Measurements from ENCODE around the gene THAP8.

- TF ChIP-seq, protein P1, sequence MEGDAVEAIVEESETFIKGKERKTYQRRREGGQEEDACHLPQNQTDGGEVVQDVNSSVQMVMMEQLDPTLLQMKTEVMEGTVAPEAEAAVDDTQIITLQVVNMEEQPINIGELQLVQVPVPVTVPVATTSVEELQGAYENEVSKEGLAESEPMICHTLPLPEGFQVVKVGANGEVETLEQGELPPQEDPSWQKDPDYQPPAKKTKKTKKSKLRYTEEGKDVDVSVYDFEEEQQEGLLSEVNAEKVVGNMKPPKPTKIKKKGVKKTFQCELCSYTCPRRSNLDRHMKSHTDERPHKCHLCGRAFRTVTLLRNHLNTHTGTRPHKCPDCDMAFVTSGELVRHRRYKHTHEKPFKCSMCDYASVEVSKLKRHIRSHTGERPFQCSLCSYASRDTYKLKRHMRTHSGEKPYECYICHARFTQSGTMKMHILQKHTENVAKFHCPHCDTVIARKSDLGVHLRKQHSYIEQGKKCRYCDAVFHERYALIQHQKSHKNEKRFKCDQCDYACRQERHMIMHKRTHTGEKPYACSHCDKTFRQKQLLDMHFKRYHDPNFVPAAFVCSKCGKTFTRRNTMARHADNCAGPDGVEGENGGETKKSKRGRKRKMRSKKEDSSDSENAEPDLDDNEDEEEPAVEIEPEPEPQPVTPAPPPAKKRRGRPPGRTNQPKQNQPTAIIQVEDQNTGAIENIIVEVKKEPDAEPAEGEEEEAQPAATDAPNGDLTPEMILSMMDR (conservative IDR thresholded peaks at IDR 0.05; ENCODE audit: low read depth, low read length) = no peak
- TF ChIP-seq POLR2A (IDR thresholded peaks at IDR 0.05; ENCODE audit: low read depth, low read length) (no peak), CEBPB (IDR thresholded peaks at IDR 0.05; ENCODE audit: low read depth, low read length) (no peak), USF2 (IDR thresholded peaks at IDR 0.05; ENCODE audit: low read depth, low read length) (no peak), FOS (IDR thresholded peaks at IDR 0.05; ENCODE audit: low read depth, low read length) (no peak), RAD21 (IDR thresholded peaks at IDR 0.05; ENCODE audit: low read length) (no peak), MXI1 (IDR thresholded peaks at IDR 0.05; ENCODE audit: borderline replicate concordance, low read depth, low read length) (no peak), MAZ (IDR thresholded peaks at IDR 0.05; ENCODE audit: borderline replicate concordance, low read depth, low read length) (no peak), CHD1 (IDR thresholded peaks at IDR 0.05; ENCODE audit: low read depth, low read length) (no peak), BHLHE40 (IDR thresholded peaks at IDR 0.05; ENCODE audit: low read depth, low read length) (no peak), RFX5 (IDR thresholded peaks at IDR 0.05; ENCODE audit: low read depth, low read length) (no peak), NFE2L2 (IDR thresholded peaks at IDR 0.05; ENCODE audit: low read depth, low read length) (no peak), ELK1 (IDR thresholded peaks at IDR 0.05; ENCODE audit: borderline replicate concordance, low read depth, low read length) (no peak), MAFK (IDR thresholded peaks at IDR 0.05; ENCODE audit: low read depth, low read length) (no peak)
Measured at GRCh38 chr19:35993923-35994598, 60.0 kb downstream of the THAP8 start.
